Mammary epithelial cell (primary cell): ENCODE measurements around the gene KRT7.

ENCODE experiments used
- CTCF ChIP-seq, 2 donors: IDR thresholded peaks in 1 of 2; conservative IDR thresholded peaks in 1 of 2; 2 replicates each; pipeline ENCODE4 v1.5.1; 2011 to 2012; ENCODE audit warnings: inconsistent platforms in 2 of 2, low read length in 2 of 2, mild to moderate bottlenecking in 2 of 2, control low read depth in 1 of 2, low read depth in 1 of 2; ENCODE audit not compliant: insufficient read depth in 1 of 2; ENCODE audit errors: extremely low read depth in 1 of 2
- EZH2 ChIP-seq: IDR thresholded peaks from 2 replicates; pipeline ENCODE4 v1.6.1; 2012; ENCODE audit warnings: low read length, inconsistent platforms, borderline replicate concordance

- TF ChIP-seq CTCF (conservative IDR thresholded peaks at IDR 0.05 in 1 of 2, IDR thresholded peaks at IDR 0.05 in 1 of 2; ENCODE audit: extremely low read depth in 1 of 2, insufficient read depth in 1 of 2, low read depth in 1 of 2, low read length in 2 of 2) (no peak), EZH2 (no peak)
Observed at GRCh38 chr12:52238916-52239646, 6.0 kb downstream of the KRT7 start.
